GM04503 (cell line): ENCODE data around the gene USP22.
"Not testable (repeated sequence)": the region's sequence is repeated elsewhere in the genome, so short reads cannot be mapped to it uniquely, and the experiment has no call there.

Experiments used
- DNase-seq: peaks from one replicate; pipeline ENCODE4 v3.0.0-alpha.2; 2012; ENCODE audit warnings: low read depth

Gene USP22

DNA sequence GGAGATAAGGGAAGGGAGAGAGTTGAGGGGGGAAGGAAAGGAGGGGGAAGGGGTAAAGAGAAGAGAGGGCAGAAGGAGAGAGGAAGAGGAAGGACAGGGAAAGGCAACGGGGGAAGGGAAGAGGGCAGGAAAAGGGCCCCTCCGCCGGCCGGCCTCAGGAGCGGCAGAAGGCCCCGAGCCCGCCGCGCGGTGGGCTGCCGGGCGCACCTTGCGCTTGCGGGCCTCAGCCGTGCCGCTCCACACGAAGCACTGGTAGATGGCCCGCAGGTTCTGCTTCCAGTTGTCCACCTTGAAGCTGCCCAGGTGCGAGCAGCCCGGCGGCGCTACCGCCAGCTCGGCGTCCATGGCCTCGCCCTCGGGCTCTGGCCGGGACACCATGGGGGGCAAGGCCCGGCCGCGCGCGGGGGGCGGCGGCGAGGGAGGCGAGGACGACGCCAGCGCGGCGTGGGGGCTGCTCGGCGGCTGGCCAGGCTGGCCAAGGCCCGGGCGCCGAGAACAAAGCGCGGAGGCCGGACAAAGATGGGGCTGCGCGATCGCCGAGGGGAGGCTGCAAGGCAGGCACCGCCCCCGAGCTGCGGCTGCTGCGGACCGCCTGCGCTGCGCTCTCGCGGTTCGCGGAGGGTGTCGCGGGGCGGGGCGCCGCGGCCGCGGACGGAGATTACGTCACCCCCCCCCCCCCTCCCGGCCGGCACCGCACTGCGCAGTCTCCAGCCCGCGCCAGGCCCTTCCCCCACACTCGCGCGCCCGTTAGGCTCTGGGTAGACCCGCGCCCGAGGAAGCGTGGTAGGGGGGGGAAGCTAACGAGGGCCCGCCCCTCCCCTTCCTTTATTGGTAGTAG lies at the start of gene USP22:
USP22 (minus strand) TSS at position 554 of the 838 bp plus-strand sequence; CDS start at position 378, 176 bp downstream.
- no peak for DNase-seq

DNA sequence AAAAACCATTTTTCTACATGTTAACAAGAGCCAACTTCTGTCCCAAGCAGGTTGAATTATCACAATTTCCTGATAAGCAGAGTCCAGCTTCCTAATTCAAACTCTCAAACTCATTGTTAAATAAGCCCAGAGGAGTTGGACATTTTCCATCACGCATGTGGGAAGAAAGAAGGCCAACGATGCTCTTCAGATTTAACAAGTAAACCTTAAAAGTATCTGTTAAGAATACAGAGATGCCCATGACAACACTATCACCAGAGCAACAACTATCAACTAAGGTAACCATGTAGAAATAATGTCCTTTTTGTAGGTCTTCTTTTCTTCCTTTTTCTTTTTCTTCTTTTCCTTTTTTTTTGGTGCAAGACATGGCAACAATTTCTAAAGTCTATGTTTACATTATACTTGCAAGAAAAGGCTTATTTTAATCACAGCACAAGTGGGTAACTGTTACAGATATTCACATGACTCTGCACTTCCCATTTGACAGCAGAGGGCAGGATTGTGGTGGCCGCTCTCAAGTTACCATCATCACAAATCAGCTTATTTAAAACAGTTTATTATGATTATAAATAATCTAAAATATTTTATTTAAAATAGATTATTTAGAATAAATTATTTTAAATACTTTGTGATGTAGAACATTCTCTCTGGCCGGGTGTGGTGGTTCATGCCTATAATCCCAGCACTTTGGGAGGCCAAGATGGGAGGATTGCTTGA lies 48.2 kb upstream of the USP22 start:
- no peak for DNase-seq

DNA sequence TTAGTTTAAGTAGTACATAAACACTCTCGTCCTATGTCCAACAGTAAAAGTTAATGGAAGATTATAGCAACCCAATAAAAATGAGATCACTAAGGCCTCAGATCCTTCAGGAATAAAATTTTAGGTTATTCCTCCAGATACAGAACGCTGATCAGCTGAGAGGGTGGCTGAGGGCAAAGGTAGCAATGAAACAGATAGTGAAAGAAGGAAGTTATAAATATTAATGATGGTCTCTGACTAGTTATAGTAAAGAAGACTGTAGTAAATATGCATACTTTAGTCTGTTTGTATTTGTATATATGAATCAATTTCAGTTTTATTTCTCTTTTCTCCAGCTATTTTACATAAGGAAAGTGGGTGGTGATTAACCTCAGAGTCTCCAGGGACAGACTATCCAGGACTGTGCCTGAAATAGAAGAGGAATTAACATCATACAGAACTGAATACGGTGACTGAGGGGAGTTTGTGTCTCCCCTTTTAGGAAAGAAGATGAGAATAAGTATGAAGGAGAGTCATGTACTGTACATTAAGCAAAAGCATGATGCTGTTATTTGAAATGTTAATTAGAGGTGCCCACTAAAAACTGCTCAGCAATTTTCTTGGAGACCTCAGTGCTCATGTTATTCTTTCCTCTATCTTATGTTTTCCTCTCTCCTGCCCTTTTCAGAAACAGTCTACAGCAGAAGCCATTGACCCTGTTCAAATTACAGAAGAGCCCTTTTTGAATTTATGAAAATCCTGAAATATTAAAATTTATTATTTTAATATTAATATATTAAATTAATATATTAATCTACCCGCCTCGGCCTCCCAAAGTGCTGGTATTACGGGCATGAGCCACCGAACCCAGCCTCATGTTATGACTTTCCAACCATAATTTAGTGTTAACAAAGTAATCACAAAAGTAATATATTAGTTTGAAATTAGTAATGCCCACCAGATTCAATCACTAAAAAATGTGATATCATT lies 47.4 kb upstream of the USP22 start:
- DNase-seq: no peak

DNA sequence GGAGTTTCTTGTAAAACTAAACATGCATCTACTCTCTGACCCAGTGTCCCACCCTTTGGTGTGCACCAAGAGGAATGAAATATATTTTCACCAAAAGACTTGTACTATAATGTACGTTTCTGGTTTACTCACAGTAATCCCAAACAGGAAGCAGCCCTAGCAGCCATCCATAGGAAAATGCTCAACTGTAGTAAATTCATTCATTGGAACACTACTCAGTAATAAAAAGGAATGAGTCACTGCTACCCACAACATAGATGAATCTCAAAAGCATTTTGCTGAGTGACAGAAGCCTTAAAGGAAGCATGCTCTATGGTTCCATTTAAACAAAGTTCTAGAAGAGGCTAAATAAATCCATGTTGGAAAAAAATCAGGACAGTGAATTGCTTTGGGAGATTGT lies 46.3 kb upstream of the USP22 start:
- peak; percentile 49 for DNase-seq

DNA sequence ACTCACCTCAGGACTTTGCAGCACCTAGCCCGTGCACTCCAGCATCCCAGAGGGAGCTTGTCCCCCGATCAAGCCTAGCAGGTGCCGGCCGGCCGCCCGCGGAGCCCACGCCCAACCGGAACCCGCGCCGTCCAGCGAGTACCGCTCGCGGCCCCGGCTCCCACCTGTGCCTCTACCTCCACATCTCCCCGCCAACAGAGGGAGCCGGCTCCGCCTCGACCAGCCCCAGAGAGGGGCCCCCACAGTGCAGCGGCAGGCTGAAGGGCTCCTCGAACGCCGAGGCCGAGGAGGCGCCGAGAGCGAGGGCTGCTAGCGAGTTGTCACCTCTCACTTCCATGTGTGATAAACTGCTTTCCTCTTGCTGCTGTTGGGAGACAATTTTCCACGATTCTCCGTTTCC lies 42.9 kb upstream of the USP22 start:
- no peak for DNase-seq

DNA sequence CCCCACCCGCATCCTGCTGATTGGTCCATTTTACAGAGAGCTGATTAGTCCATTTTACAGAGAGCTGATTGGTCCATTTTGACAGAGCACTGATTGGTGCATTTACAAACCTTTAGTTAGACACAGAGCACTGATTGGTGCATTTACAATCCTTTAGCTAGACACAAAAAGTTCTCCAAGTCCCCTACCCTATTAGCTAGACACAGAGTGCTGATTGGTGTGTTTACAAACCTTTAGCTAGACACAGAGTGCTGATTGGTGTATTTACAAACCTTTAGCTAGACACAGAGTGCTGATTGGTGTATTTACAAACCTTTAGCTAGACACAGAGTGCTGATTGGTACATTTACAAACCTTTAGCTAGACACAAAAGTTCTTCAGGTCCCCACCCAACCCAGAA lies 42.5 kb upstream of the USP22 start:
- DNase-seq: not testable (repeated sequence)

DNA sequence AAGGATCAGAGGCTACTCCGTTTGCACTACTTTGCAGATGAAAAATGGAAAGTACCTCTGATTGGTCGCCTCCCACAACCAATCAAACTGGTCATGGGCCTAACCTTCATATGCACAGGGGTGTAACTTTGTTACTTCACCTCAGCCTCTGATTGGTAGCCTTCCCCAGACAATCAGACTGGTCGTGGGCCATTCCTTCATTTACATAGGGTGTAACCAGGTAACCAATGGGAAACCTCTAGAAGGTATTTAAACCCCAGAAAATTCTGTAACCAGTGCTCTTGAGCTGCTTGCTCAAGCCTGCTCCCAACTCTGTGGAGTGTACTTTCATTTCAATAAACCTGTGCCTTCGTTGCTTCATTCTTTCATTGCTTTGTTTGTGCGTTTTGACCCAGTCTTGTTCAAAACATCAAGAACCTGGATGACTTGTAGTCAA lies 39.2 kb upstream of the USP22 start:
- no peak for DNase-seq

DNA sequence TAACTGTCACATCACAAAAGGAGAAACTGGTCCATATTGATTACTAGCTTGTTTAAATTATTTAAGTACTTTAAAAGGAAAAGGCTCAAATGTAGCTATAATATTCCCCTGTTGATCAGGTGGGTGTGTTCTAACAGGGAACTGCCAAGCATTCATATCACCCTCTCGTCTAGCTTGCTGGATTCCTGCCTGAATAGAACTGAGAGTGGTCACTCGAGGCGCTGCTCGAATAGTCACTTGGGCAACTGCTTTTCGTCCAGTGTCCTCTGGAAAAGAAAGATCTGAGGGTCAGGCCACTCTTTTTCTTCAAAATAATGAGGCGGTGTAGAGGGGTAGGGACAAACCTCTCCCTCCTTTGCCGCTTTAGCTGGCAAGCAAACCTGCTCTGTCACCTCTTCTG lies 36.4 kb upstream of the USP22 start:
- no peak for DNase-seq

DNA sequence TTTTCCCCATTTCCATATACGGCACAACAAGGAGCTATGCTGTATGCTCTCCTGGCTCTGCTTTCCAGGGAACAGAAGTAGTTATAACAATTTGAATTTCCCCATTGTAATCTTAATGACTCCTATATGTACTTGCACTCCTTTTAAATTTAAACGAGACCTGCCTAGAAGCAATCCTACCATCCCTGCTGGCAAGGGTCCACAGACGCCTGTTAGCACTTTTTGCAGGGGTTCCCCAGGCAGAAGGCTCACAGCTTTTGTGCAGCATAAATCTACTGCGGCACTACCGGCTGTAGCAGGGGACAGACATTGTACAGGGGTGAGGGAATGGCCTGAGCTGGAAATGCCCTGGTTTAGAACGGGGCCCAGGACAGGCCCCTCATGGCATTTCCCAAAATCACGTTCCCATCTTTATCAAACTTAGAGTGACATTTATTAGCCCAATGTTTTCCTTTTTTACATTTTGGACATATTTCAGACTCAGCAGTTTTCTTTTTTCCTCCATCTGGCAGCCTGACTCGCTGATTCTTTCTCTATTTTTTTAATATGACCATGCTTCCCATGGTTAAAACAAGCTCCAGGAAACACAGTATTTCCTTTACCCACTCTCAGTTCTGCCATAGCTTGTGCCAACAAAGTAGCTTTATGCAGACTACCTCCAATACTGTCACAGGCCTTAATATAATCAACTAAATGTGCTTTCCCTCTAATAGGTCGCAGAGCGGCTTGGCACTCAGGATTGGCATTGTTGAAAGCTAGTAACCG lies 35.4 kb upstream of the USP22 start:
- no peak for DNase-seq

DNA sequence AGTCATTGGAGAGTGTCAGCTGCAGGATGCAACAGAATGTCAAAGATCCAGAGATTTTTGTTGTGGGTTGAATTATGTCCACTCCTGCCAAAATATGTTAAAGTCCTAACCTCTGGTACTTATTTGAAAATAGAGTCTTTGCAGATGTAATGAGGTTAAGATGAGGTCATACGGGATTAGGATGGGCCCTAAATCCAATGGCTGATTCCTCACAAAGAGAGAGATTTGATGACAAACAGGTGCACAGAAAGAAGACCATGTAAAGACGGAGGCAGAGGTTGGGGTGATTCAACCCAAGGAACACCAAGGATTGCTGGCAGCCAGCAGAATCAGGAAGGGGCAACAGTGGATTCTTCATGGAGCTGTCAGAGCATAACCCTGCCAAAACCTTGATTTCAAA lies 34.5 kb upstream of the USP22 start:
- no peak for DNase-seq

DNA sequence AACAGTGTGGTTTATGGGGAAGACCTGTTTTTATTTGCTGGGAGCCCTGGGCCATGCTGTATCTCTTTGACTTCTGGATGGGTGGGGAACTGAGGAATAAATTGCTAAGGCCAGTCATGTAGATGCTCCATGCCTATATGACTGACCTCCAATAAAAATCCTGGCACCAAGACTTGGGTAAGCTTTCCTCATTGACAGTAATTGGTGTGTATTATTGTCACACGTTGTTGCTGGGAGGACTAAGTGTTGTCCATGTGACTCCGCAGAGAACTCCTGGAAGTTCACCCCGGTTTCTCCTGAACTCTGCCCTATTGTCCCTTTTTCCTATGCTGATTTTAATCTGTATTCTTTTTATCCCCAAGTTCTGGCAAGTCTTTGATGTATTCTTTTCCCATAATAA lies 33.4 kb upstream of the USP22 start:
- no peak for DNase-seq

DNA sequence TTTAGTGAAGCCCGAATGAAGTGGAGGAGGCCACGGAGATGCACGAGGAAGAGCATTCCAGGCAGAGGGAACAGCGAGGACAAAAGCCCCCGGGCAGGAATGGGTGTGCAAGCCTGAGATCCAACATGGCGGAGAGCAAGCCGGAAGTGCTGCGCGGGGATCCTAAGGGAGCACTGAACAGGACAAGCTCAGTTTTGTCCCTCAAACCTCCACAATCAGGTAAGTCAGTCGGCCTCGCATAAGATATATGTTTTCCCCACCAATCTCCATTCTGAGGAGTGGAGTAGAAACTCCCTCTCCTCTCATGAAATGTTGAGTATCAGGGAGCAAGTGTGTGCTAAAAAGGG lies 32.9 kb upstream of the USP22 start:
- no peak for DNase-seq

DNA sequence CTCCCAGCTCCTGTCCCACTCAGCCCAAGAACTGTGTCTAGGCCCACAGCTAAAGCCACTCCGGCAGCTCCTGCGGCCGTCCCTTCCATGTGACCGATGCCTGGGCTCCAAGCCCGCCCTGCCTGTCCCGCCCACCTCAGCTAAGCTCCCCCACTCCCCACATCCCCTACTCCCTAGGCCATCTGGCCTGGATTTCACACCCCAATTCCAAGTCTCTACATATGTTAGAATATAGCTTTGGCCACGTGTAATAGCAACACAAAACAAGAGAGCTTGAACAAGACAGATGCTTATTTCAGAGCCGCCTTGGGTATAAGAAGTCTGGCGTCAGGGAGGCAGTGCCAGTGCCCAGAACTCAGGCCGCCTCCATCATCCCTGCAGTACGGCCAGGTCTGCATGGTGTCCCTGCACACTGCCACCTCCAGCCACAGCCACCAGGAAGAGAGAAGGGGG lies 30.0 kb upstream of the USP22 start:
- no peak for DNase-seq

DNA sequence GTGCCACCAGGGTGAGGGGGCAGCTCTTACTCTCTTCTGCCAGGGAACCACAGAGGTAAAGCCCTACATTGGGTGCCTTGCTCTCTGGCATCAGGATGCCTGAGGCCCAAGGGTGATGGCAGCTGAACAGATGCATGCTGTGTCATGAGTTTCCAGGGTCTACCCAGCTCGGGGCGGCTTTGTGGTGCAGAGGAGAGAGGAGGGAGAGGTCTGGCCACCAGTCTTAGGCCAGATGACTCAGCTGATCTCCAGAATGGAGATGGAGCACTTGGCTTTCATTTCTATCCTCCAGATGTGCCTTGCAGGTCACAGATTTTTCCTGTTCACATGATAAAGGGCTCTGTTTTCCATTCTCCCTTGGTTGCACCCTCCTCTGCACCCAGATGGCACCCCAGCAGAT lies 23.6 kb upstream of the USP22 start:
- no peak for DNase-seq

DNA sequence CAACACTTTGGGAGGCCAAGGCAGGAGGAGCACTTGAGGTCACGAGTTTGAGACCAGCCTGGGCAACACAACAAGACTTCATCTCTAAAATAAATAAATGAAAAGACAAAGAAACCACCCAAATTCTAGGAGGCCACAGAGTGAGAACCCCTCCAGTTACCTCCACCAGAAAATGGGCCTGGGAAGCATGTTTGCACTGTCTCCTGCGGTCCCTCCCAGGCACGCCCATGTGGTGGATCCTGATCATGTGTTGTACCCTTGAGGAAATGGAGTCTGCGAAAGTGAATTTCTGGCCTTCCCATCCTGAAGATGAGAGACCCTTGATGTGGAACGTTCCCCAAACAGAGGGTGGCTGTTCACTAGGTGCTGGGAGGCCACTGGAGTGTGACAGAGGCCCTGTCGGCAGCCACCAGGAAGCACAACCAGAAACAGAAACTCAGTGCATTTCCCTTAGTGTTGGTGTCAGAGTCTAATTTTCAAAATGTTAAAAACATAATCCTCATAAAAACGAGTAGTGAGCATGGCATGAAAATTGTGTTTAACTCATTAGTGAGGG lies 19.2 kb upstream of the USP22 start:
- DNase-seq: no peak

DNA sequence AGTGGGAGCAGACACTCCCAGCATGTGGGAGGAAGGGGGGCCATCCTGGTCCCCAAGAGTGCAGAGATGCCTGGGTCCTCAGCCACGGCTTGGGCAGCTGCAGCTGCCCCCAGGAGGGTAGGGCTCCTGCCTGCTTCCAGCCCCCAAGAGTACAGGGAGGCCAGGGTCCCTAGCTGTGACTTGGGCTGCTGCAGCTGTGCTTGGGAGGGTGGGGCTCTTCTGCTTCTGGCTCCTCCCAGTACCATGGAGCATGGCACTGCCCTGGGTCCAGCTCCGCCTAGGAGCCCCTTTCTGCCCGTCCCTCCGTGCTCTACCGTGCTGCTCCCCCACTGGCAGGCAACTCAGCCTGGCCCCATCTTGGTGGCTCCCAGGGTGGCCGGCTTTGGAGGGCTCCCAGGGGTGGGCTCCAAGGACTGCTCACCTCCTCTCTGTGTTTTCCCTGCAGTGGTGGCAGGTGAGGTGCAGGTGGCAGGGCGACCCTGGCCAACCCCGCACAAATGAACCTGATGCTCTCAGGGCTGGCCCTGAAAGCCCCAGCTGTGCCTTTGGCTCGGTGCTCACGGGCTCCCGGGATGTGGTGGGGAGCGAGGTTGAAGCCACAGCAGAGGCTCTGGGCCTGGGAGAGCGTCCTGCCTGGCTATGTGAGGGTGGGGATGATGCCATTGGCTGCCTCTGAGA lies 18.5 kb upstream of the USP22 start:
- DNase-seq: no peak

DNA sequence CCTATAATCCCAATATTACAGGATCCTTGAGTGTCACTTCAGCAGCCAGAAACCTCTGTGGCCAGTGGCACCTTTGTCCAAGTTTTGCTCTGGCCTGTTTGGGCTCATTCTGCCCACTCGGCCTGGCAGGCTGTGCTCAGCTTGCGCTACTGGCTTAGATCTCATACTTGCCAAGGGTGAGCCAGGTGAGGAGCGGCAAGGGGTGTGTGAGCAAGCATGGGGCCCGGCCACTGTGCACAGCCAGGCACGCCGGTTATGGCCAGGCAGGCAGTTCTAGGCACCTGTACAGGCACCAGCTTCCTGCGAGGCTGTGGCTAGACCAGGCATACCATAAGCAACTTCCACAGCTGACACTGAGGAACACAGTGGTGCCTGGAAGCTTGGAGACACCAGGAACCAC lies 16.9 kb upstream of the USP22 start:
- no peak for DNase-seq

DNA sequence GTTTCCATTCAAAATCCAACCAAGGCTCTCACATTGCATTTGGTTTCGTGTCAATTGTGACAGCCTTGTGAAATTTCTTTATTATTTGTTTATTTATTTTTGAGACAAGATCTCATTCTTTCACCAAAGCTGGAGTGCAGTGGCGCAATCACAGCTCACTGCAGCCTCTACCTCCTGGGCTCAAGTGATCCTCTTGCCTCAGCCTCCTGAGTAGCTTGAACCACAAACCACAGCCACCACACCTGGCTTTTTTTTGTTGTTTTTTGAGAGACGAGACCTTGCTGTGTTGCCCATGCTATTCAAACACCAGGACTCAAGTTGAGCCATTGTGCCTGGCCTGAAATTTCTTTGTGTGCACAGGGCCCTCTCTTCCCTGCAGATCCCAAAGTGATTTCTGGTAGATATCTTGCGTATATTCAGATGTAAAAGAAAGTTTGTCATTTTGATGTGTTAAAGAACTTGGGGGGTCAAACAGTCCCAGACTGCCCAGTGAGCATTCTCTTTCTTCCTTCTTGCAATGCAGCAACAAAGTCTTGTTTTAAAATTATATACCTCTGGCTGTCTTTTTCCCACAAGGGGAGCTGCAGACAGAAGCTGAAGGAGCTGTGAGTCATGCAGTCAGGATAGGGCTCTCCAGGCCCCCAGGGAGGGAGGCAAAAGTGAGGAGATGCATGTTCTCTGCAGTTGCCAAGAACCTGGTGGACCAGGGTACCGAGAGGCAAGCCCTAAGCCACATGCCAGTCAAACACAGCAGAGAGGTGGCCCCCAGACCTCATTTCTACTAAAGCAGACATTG lies 15.5 kb upstream of the USP22 start:
- no peak for DNase-seq

DNA sequence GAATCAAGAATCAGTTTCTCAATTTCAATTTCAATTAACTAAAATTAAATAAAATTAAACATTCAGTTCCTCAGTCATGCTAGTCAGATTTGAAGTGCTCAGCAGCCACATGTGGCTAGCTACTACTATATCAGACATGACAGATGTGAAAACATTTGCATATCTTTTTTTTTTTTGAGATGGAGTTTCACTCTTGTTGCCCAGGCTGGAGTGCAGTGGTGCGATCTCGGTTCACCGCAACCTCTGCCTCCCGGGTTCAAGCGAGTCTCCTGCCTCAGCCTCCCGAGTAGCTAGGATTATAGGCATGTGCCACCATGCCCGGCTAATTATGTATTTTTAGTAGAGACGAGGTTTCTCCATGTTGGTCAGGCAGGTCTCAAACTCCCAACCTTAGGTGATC lies 10.2 kb upstream of the USP22 start:
- not testable (repeated sequence) for DNase-seq

DNA sequence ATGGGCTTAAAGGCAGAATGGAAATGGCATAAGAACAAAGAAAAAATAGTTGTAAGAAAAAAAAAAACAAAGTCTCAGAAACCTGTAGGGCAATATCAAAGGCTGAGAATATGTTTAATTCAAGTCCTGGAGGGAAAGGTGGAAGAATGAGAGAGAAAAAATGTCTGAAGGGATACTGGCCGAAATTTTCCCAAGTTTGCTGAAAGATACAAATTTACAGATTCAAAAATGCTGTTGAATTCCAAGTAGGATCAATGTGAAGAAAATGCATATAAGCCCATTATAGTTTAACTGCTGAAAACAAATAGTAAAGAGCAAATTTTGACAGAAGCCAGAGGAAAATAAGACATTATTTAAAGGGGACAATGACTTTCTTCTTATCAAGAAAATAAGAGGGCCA lies 6.6 kb upstream of the USP22 start:
- DNase-seq: no peak
